Neuronal stem cell (in vitro differentiated cells): ENCODE measurements around the gene PHF12.
A peak's percentile ranks its signal among the peaks of the same experiment; 100 is the strongest.
"Not testable (repeated sequence)": the region's sequence is repeated elsewhere in the genome, so short reads cannot be mapped to it uniquely, and the experiment has no call there.

ENCODE experiments used
- DNase-seq: peaks from one replicate; pipeline ENCODE4 v3.0.0-alpha.2; 2013; ENCODE audit warnings: low spot score
- H2AFZ ChIP-seq: one replicate; pipeline ENCODE4 v1.6.1; 2013; ENCODE audit warnings: mild to moderate bottlenecking, low read length, inconsistent platforms
- H2AK5ac ChIP-seq: 2 replicates; pipeline ENCODE4 v1.6.1; 2013; ENCODE audit warnings: low read depth, mild to moderate bottlenecking, inconsistent platforms, low read length, moderate library complexity, mixed read lengths
- H2BK120ac ChIP-seq: 2 replicates; pipeline ENCODE4 v1.6.1; 2013; ENCODE audit warnings: low read depth, mild to moderate bottlenecking, inconsistent platforms, low read length, moderate library complexity, mixed read lengths
- H2BK12ac ChIP-seq: one replicate; pipeline ENCODE4 v1.6.1; 2013; ENCODE audit warnings: low read length, inconsistent platforms
- H2BK15ac ChIP-seq: 2 replicates; pipeline ENCODE4 v1.6.1; 2013; ENCODE audit warnings: mild to moderate bottlenecking, low read length, inconsistent platforms, mixed read lengths
- H2BK5ac ChIP-seq: one replicate; pipeline ENCODE4 v1.6.1; 2013; ENCODE audit warnings: inconsistent platforms, mild to moderate bottlenecking, low read length, moderate library complexity
- H3K14ac ChIP-seq: one replicate; pipeline ENCODE4 v1.6.1; 2013; ENCODE audit warnings: low read length, inconsistent platforms
- H3K18ac ChIP-seq: 2 replicates; pipeline ENCODE4 v1.6.1; 2013; ENCODE audit warnings: low read length, inconsistent platforms
- H3K23ac ChIP-seq: 2 replicates; pipeline ENCODE4 v1.6.1; 2013; ENCODE audit warnings: low read depth, mild to moderate bottlenecking, mixed read lengths, low read length, inconsistent platforms; ENCODE audit not compliant: poor library complexity
- H3K27ac ChIP-seq: replicated peaks from 3 replicates; pipeline ENCODE4 v1.5.1; 2013; ENCODE audit warnings: low read length, inconsistent platforms
- H3K27me3 ChIP-seq, 3 experiments: 2 replicates each; pipeline ENCODE4 v1.6.1; 2013; ENCODE audit warnings: low read length in 3 of 3, mild to moderate bottlenecking in 2 of 3, inconsistent platforms in 1 of 3, low read depth in 1 of 3, mixed read lengths in 1 of 3, moderate library complexity in 1 of 3; ENCODE audit not compliant: control insufficient read depth in 3 of 3, insufficient read depth in 3 of 3
- H3K36me3 ChIP-seq, 2 donors: replicated peaks in 1 of 2; 2 replicates each; pipeline ENCODE4 v1.6.1; 2013; ENCODE audit warnings: low read length in 2 of 2; ENCODE audit not compliant: control insufficient read depth in 2 of 2, insufficient read depth in 2 of 2
- H3K4ac ChIP-seq: 2 replicates; pipeline ENCODE4 v1.6.1; 2013; ENCODE audit warnings: inconsistent platforms, mild to moderate bottlenecking, low read length, moderate library complexity
- H3K4me1 ChIP-seq, 2 donors: 1 replicate in 1 of 2; 2 replicates in 1 of 2; pipeline ENCODE4 v1.6.1; 2013; ENCODE audit warnings: low read length in 2 of 2, low read depth in 1 of 2; ENCODE audit not compliant: control insufficient read depth in 2 of 2, insufficient read depth in 1 of 2
- H3K4me2 ChIP-seq: one replicate; pipeline ENCODE4 v1.6.1; 2013; ENCODE audit warnings: mild to moderate bottlenecking, low read length, inconsistent platforms; ENCODE audit not compliant: insufficient read depth, poor library complexity, severe bottlenecking
- H3K4me3 ChIP-seq, 2 donors: 2 replicates each; pipeline ENCODE4 v1.5.1; 2013; ENCODE audit warnings: low read length in 2 of 2, mild to moderate bottlenecking in 2 of 2, inconsistent platforms in 1 of 2, moderate library complexity in 1 of 2
- H3K79me1 ChIP-seq: one replicate; pipeline ENCODE4 v1.6.1; 2013; ENCODE audit warnings: low read depth, mild to moderate bottlenecking, inconsistent platforms, low read length, moderate library complexity
- H3K9ac ChIP-seq: one replicate; pipeline ENCODE4 v1.6.1; 2013; ENCODE audit warnings: mild to moderate bottlenecking, low read depth, low read length, inconsistent platforms; ENCODE audit not compliant: poor library complexity
- H3K9me3 ChIP-seq, 2 donors: replicated peaks in 1 of 2; 2 replicates each; pipeline versions ENCODE3 to v1.6.1; 2013; ENCODE audit warnings: low read length in 2 of 2, mild to moderate bottlenecking in 2 of 2, inconsistent platforms in 1 of 2, low read depth in 1 of 2, mixed read lengths in 1 of 2, moderate library complexity in 1 of 2; ENCODE audit not compliant: control insufficient read depth in 2 of 2, insufficient read depth in 1 of 2
- H4K8ac ChIP-seq: one replicate; pipeline ENCODE4 v1.6.1; 2013; ENCODE audit warnings: low read depth, mild to moderate bottlenecking, inconsistent platforms, low read length, moderate library complexity
- H4K91ac ChIP-seq: one replicate; pipeline ENCODE4 v1.6.1; 2013; ENCODE audit warnings: low read length, low read depth, mild to moderate bottlenecking, inconsistent platforms; ENCODE audit not compliant: poor library complexity
- WGBS, 2 donors: extraction: QIAGEN DNeasy Blood & Tissue Kit; methylation state at CpG; one replicate each; pipeline ENCODE4 v1.1.7; 2013; ENCODE audit warnings: missing lambda C conversion rate in 2 of 2, mixed read lengths in 1 of 2; ENCODE audit not compliant: insufficient read length in 2 of 2, insufficient replicate concordance in 1 of 2; ENCODE audit errors: extremely low coverage in 2 of 2; 5-methylcytosine and 5-hydroxymethylcytosine counted together

The PHF12 gene

GRCh38 chr17:28904800-28905199 is 46.5 kb downstream of the PHF12 start:
- H2AK5ac ChIP-seq: no peak overlapping the region
- no peaks in the 10 kb centered on the region for H3K27me3 ChIP-seq
- H2BK5ac ChIP-seq: no peak overlapping the region
- no peak overlapping the region for H3K9ac ChIP-seq
- H3K18ac ChIP-seq: no peak overlapping the region
- no peak overlapping the region for H3K14ac ChIP-seq
- no peak overlapping the region for H3K23ac ChIP-seq
- no peaks in the 10 kb centered on the region for H3K79me1 ChIP-seq
- peaks cover 32 to 62% of the 10 kb centered on the region in 2 donors for H3K36me3 ChIP-seq
- no peak overlapping the region for H2BK12ac ChIP-seq
- H4K91ac ChIP-seq: no peak overlapping the region
- H3K4me3 ChIP-seq: no peak overlapping the region
- no peak overlapping the region for H4K8ac ChIP-seq
- H3K9me3 ChIP-seq: no peaks in the 10 kb centered on the region
- H3K4me2 ChIP-seq: no peak overlapping the region
- no peak overlapping the region for H3K27ac ChIP-seq
- no CpG with 5 or more reads among the region's 4 CpGs for WGBS, 2 donors
- H2BK120ac ChIP-seq: no peak overlapping the region
- H2AFZ ChIP-seq: no peak overlapping the region
- H3K4ac ChIP-seq: no peak overlapping the region
- no peak for DNase-seq
- H3K4me1 ChIP-seq: peaks cover 1 to 3% of the 10 kb centered on the region in 2 donors
- no peak overlapping the region for H2BK15ac ChIP-seq

GRCh38 chr17:28903546-28903841 is 47.8 kb downstream of the PHF12 start:
- not testable (repeated sequence) for H3K4me1 ChIP-seq, H2BK15ac ChIP-seq, H2AFZ ChIP-seq, H3K9ac ChIP-seq, DNase-seq, H2BK5ac ChIP-seq, H2AK5ac ChIP-seq, H3K27ac ChIP-seq, H4K91ac ChIP-seq, H2BK12ac ChIP-seq, H3K4me3 ChIP-seq, H3K9me3 ChIP-seq, H3K18ac ChIP-seq, H2BK120ac ChIP-seq, H3K79me1 ChIP-seq, H3K27me3 ChIP-seq, H3K23ac ChIP-seq, H3K14ac ChIP-seq, H4K8ac ChIP-seq, H3K4ac ChIP-seq, H3K4me2 ChIP-seq
- no CpG with 5 or more reads among the region's 5 CpGs for WGBS, 2 donors
- peaks cover 24 to 59% of the 10 kb centered on the region in 2 donors for H3K36me3 ChIP-seq

- peak within 1 kb of the TSS; percentile 98 for H3K14ac ChIP-seq
Measured at GRCh38 chr17:28902819-28903545, 48.3 kb downstream of the PHF12 start, which contains the start of gene DHRS13. TSS of gene DHRS13 (minus strand) at chr17:28903079. CDS start at chr17:28902944, 135 bp downstream.

DNA sequence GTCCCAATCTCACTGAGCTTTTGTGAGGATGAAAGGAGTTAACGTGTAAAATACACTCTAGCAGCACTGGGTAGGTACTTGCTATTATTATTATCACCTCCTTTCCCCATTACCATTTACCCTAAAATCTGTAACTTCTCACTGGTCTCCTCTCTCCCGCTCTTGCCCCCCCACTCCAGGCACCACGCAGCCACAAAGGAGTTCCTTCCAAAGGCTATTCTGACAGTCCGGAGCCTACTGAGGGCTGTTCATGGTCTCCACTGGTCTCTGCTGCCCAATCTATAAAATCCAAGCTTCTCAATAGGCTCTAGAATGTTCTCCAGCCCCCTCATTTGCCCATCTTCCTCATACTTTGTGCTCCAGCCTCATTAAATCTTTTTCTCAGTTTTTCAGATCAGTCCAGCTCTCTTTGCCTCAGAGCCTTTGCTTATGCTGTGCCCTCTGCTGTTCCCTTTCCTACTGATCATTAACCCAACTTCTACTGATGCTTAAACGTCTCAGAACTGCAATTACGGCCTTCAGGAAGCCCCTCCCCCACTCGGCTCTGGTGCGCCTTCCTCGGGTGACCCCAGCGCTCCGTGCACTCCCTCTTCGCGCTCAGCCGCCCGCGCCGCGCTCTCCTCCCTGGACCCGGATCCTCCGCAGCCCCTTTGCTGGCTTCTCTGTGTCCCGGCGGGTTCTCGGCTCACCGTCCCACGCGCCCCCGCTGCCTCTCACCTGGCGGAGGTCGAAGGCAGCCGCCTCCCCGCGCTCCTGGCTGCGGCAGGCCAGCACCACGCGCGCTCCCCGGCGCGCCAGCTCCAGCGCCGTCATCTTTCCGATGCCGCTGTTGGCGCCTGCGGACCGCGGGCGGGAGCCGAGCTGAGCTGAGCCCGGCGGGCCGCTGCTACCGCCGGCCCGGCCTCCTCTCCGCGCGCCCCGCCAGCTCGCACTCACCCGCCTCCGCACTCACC is 49.2 kb downstream of the PHF12 start:
- no peaks in the 10 kb centered on the region for H3K79me1 ChIP-seq
- H3K9ac ChIP-seq: peak overlapping the region; percentile 91
- no peak overlapping the region for H3K4ac ChIP-seq
- H4K8ac ChIP-seq: no peak overlapping the region
- H3K14ac ChIP-seq: peak overlapping the region; percentile 98
- H3K23ac ChIP-seq: peak overlapping the region; percentile 89
- DNase-seq: peak; percentile 45
- H3K36me3 ChIP-seq: peaks cover 12 to 53% of the 10 kb centered on the region in 2 donors
- peak overlapping the region; percentile 72 to 94 for H3K4me3 ChIP-seq
- peaks cover 1 to 6% of the 10 kb centered on the region in 2 donors for H3K4me1 ChIP-seq
- no peak overlapping the region for H2BK12ac ChIP-seq
- peak overlapping the region; percentile 98 for H2AFZ ChIP-seq
- peak overlapping the region; percentile 84 for H3K4me2 ChIP-seq
- no CpG with 5 or more reads among the region's 62 CpGs for WGBS, 2 donors
- peak overlapping the region; percentile 63 for H2BK5ac ChIP-seq
- no peak overlapping the region for H2AK5ac ChIP-seq
- H2BK15ac ChIP-seq: no peak overlapping the region
- H3K27ac ChIP-seq: peak overlapping the region; percentile 70
- H4K91ac ChIP-seq: no peak overlapping the region
- no peaks in the 10 kb centered on the region for H3K9me3 ChIP-seq
- H2BK120ac ChIP-seq: no peak overlapping the region
- no peaks in the 10 kb centered on the region for H3K27me3 ChIP-seq
- peak overlapping the region; percentile 98 for H3K18ac ChIP-seq

More at GRCh38 chr17:28902819-28903545, 48.3 kb downstream of the PHF12 start, which contains the start of gene DHRS13:
- Histone ChIP-seq H2BK15ac (no peak within 1 kb of the TSS), H2BK120ac (no peak within 1 kb of the TSS), H3K27ac (peak within 1 kb of the TSS; percentile 70), H2BK12ac (no peak within 1 kb of the TSS), H4K91ac (no peak within 1 kb of the TSS), H2AFZ (peak within 1 kb of the TSS; percentile 98), H3K4me1 (peaks cover 1 to 3% of the 10 kb centered on the region in 2 donors), H3K9me3 (no peaks in the 10 kb centered on the region), H3K23ac (peak within 1 kb of the TSS; percentile 89), H3K18ac (peak within 1 kb of the TSS; percentile 98), H3K79me1 (no peaks in the 10 kb centered on the region), H4K8ac (no peak within 1 kb of the TSS), H3K27me3 (no peaks in the 10 kb centered on the region), H3K9ac (peak within 1 kb of the TSS; percentile 91), H3K4me2 (peak within 1 kb of the TSS; percentile 84), H3K4ac (no peak within 1 kb of the TSS), H3K36me3 (peaks cover 20 to 59% of the 10 kb centered on the region in 2 donors), H3K4me3 (peak within 1 kb of the TSS; percentile 72 to 94), H2AK5ac (no peak within 1 kb of the TSS), H2BK5ac (peak within 1 kb of the TSS; percentile 63)
- peak; percentile 91 for DNase-seq
- WGBS, 2 donors: no CpG with 5 or more reads among the region's 55 CpGs
